Activated naive CD4-positive, alpha-beta T cell treated with anti-CD3 and anti-CD28 coated beads, Interleukin-2, amount 50 U/mL, for 72 hours (primary cell): ENCODE results near the gene JAZF1. TPM values are rescaled to one million over a fixed set of nuclear protein-coding genes. Genes with fewer than 3 reads are reported as not detected.

Experiments
- ATAC-seq, 2 donors: fragments of 150-1000 bp; cut with Tn5 transposase; 2 replicates each; pipeline ENCODE4 v1.10.0; 2021; ENCODE audit warnings: mild to moderate bottlenecking in 2 of 2, moderate library complexity in 2 of 2
- DNase-seq, 2 donors: peaks; one replicate each; pipeline ENCODE4 v3.0.0; 2021 to 2022; ENCODE audit warnings: low spot score in 2 of 2
- H3K27ac Mint-ChIP-seq, 2 donors: one replicate each; pipeline ENCODE4 v1.8.0; 2022; ENCODE audit warnings: mild to moderate bottlenecking in 2 of 2, mixed read lengths in 2 of 2
- H3K36me3 Mint-ChIP-seq, 2 donors: one replicate each; pipeline ENCODE4 v1.8.0; 2022; ENCODE audit warnings: mixed read lengths in 2 of 2
- H3K9me3 Mint-ChIP-seq, 2 donors: one replicate each; pipeline ENCODE4 v1.8.0; 2022; ENCODE audit warnings: mixed read lengths in 2 of 2
- total RNA-seq, 2 donors: library from RNA; stranded (reverse); gene quantifications; one replicate each; pipeline ENCODE4 v1.2.3, GENCODE V29; 2022

JAZF1 gene
- total RNA-seq, 2 donors from 2014 or later, result 3.3 to 3.4 TPM

DNA sequence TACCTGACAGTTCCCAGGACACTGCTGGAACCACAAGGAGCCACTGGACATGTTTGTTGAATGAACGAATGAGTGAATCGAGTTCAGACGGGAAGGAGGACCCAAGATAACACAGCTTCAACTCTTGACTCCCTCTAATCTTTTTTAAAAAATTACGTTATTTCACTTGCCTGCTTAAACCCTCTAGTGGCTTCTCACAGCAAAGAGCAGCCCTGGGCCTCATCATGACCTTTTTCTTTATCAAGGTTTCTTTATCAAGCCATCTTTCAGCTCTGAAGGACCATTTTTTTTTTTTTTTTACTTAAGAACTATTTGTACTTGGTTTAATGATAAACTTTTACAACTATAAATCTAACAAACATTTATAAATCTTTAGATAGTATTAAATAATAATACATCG, 330.1 kb downstream of the JAZF1 start:
- H3K36me3 Mint-ChIP-seq, result peaks cover 7 to 8% of the 10 kb centered on the region in 2 donors
- no peak overlapping the region for H3K27ac Mint-ChIP-seq
- H3K9me3 Mint-ChIP-seq, result peaks cover 0 to 8% of the 10 kb centered on the region in 2 donors
- DNase-seq (no peak), ATAC-seq (no peak)

GRCh38 chr7:27846388-27846787, 334.2 kb downstream of the JAZF1 start:
- DNase-seq (no peak), ATAC-seq (peak in 1 of 2 donors; percentile 75)
- no peaks in the 10 kb centered on the region for H3K36me3 Mint-ChIP-seq
- no peaks in the 10 kb centered on the region for H3K9me3 Mint-ChIP-seq
- no peak overlapping the region for H3K27ac Mint-ChIP-seq

- H3K9me3 Mint-ChIP-seq, result no peaks in the 10 kb centered on the region
- no peak overlapping the region for H3K27ac Mint-ChIP-seq
- no peak for ATAC-seq
- no peak for DNase-seq
- H3K36me3 Mint-ChIP-seq, result no peaks in the 10 kb centered on the region
Measured at GRCh38 chr7:27843584-27844305, 336.9 kb downstream of the JAZF1 start.

- H3K27ac Mint-ChIP-seq, result no peak overlapping the region
- H3K9me3 Mint-ChIP-seq, result no peaks in the 10 kb centered on the region
- H3K36me3 Mint-ChIP-seq, result no peaks in the 10 kb centered on the region
- ATAC-seq (no peak), DNase-seq (no peak)
Measured at GRCh38 chr7:27842851-27843250, 337.7 kb downstream of the JAZF1 start.

DNA sequence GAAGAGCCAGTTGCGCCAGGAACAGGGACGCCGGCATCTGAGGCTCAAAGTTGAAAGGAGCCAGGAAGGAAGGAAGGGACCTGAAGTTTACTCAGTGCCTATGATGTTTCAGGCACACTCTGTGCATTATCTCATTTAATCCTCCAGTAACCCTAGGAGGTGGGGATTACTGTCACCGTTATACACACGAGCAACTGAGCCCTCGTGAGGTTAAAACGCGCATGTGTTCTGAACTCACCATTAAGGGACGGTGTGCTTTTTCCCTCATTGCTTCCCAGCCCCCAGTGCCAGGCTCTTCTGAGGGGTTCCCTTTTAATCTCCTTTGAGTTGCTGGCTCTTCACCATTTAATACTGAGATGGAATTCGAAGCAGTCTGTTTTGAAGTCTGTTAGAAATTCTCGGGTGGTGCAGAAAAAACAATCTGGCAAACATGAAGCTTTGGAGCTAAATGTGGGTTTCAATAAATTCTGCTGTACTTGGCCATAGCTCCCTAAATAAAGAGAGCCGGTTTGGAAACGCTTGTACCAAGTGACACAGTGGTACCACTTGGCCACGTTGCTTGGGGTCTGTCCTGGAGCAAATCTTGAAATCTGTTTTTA, 338.4 kb downstream of the JAZF1 start:
- H3K36me3 Mint-ChIP-seq, result no peaks in the 10 kb centered on the region
- DNase-seq, result no peak
- H3K27ac Mint-ChIP-seq, result no peak overlapping the region
- ATAC-seq, result no peak
- H3K9me3 Mint-ChIP-seq, result no peaks in the 10 kb centered on the region

DNA sequence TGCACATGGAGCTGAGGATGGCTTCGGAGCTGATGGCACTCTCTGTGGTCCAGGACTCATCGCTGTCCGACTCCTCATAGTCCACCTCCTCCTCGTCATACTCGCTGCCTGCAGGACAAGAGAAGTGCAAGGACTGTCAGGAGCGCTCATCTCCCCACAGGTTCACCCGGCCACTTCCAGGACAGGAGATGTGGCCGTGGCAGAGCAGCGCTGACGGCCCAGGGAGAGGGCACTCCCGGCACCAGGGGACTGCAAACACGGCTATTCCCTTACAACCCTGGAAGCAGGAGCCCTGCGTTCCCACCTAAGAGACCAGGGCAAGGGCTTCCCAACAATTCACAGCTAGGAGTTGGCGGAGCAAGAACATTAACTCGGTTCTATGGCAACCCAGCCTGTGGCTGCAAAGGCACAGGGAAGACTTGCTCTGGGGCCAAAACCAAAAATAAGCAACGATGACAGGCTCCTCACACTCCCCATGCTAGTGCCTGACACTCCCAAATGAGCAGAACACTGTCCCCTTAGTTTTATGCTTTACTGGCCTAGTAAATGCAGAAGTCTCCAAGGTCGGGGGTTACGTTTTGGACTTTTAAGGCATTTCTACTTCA, 339.7 kb downstream of the JAZF1 start:
- H3K27ac Mint-ChIP-seq, result peak overlapping the region in 1 of 2 donors; percentile 60
- DNase-seq, result no peak
- ATAC-seq, result no peak

GRCh38 chr7:27840313-27840712, 340.3 kb downstream of the JAZF1 start:
- no peaks in the 10 kb centered on the region for H3K36me3 Mint-ChIP-seq
- no peaks in the 10 kb centered on the region for H3K9me3 Mint-ChIP-seq
- peak overlapping the region; percentile 60 to 72 for H3K27ac Mint-ChIP-seq
- ATAC-seq (peak; percentile 58 to 70), DNase-seq (no peak)

More for the DNA sequence above, 339.7 kb downstream of the JAZF1 start:
- no peaks in the 10 kb centered on the region for H3K36me3 Mint-ChIP-seq
- no peaks in the 10 kb centered on the region for H3K9me3 Mint-ChIP-seq

DNA sequence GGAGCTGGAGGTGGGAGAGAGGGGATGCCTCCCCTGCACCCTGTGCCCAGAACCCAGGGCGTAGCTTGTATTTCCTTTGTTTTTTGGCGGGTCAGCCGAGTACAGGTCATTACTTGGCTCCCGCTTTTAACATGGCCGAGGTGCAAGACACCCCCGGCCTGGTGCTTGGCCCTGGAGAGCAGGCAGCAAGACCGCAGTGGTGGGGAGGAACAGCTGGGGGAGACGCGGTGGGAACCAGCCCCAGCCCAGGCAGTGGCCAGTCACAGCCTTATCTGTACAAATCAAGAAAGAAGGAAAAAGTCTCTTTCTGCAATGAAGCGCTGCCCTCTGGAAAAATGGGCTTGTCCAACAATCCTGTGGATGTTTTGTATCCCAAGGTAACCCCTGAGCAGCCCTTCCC, 341.5 kb downstream of the JAZF1 start:
- DNase-seq (no peak), ATAC-seq (no peak)
- peaks cover 0 to 4% of the 10 kb centered on the region in 2 donors for H3K36me3 Mint-ChIP-seq
- H3K9me3 Mint-ChIP-seq, result no peaks in the 10 kb centered on the region
- H3K27ac Mint-ChIP-seq, result peak overlapping the region in 1 of 2 donors; percentile 44

DNA sequence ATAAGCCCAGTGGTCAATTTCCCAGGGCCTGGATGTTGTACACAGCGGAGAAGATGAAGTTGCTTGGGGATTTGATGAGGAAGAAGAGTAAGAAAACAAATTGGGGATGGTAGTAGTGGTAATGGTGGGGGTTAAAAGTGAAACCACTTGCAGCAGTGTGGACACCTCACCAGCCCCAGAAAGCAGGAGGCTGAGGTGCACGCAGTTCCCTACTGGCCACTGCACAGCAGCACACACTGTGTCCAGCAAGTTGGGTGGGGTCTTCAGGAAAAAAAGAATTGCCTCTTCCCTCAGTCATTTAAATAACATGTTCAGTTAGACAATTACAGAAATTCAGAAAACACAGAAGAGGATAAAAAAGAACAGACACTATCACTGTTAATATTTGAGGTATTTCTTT, 344.1 kb downstream of the JAZF1 start:
- no peak for DNase-seq
- Mint-ChIP-seq H3K27ac (peak overlapping the region in 1 of 2 donors; percentile 46), H3K36me3 (peaks cover 0 to 4% of the 10 kb centered on the region in 2 donors), H3K9me3 (no peaks in the 10 kb centered on the region)
- ATAC-seq, result no peak

DNA sequence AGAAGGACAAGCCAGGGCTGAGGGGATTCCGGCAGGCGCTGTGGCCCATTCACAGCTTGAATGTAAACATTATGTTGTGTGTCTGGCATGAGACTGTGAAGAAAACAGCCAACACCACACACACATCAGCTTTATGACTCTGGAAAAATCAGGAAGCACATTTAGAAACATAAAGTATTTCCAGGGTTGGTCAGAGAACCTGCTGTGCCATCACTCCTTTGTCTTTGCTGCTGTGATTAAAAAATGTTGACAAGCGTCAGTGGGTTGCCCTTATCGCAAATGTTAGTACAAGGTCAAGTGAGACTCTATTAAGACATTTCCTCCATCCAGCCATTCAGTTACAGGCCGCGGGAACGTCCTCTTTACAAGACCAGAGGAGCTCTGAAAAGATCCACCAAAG, 345.2 kb downstream of the JAZF1 start:
- ATAC-seq (no peak), DNase-seq (no peak)
- H3K36me3 Mint-ChIP-seq, result peaks cover 0 to 4% of the 10 kb centered on the region in 2 donors
- H3K9me3 Mint-ChIP-seq, result no peaks in the 10 kb centered on the region
- peak overlapping the region in 1 of 2 donors; percentile 7 for H3K27ac Mint-ChIP-seq

DNA sequence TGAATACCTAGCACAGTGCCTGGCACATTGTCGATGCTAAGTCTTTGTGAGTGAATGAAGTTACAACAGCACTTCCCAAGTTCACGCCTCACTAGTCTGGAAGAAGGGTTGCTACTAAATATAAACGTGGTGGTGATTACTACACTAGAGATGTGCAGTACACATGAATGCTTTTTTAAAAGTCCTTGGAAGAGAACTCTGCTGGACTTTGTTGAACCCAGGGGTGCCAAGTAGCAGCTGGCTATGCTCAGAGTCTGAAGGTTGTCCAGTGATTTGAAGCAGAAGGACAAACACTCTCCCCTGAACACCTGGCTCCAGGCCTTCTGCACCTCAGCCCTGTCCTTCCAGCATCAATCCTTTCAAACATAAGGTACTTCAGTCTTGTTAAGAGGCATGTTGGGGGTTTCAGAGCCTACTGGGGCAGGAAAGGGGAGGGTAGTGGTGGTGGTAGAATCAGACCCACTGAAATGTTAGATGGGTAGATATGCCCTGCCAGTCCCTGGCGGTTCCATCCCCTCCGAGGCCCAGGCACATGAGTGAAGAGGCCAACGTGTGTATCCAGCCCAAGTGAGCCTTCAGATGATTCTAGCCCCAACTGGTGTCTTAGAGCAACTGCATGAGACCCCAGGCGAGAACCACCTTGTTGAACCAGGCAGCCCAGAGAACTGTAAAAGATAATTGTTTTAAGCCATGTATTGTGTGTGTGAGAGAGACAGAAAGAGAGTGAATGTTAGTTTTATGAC, 346.2 kb downstream of the JAZF1 start:
- H3K36me3 Mint-ChIP-seq, result peaks cover 0 to 4% of the 10 kb centered on the region in 2 donors

GRCh38 chr7:27826357-27826756, 354.2 kb downstream of the JAZF1 start:
- H3K36me3 Mint-ChIP-seq, result no peaks in the 10 kb centered on the region
- no peak for ATAC-seq
- no peak for DNase-seq
- H3K27ac Mint-ChIP-seq, result peak overlapping the region in 1 of 2 donors; percentile 81
- H3K9me3 Mint-ChIP-seq, result no peaks in the 10 kb centered on the region

More for the DNA sequence above, 346.2 kb downstream of the JAZF1 start:
- no peaks in the 10 kb centered on the region for H3K9me3 Mint-ChIP-seq
- DNase-seq (no peak), ATAC-seq (peak in 1 of 2 donors; percentile 13)
- no peak overlapping the region for H3K27ac Mint-ChIP-seq

DNA sequence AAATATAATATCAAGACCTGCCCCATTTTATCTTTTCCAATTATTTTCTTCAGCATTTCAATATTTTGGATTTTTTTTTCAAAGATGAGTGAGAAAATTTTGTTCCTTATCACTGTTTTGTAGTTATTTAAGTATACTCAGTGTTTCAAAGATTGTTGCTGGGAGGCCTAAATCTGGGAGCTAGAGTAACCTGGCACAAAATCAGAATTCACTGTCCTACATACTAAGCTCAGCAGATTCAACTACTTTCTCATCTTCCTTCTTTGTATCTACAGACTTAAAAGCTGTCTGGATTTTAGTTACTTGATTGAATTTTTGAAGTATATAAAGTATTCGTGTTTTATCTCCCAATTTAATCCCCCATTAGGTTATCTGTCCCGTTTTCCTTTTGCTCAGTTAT, 354.7 kb downstream of the JAZF1 start:
- H3K27ac Mint-ChIP-seq, result peak overlapping the region in 1 of 2 donors; percentile 81
- H3K36me3 Mint-ChIP-seq, result no peaks in the 10 kb centered on the region
- H3K9me3 Mint-ChIP-seq, result no peaks in the 10 kb centered on the region
- no peak for ATAC-seq
- DNase-seq, result no peak

DNA sequence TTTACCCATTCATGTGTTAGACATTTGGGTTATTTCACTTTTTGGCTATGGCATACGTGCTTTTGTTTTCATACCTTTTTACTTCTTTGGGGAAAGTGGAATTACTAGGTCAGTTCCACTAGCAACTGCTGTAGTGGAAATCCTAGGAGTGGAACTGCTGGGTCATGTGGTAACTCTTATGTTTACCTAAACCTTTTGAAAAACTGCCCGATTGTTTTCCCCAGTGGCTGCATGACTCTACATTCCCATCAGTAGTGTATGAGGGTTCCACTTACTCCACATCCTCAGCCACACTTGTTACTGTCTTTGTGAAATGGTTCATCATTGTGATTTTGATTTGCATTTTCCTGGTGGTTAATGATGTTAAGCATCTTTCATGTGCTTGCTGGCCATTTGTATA, 358.4 kb downstream of the JAZF1 start:
- no peaks in the 10 kb centered on the region for H3K9me3 Mint-ChIP-seq
- H3K36me3 Mint-ChIP-seq, result peaks cover 0 to 8% of the 10 kb centered on the region in 2 donors
- no peak for DNase-seq
- no peak overlapping the region for H3K27ac Mint-ChIP-seq
- ATAC-seq, result no peak

DNA sequence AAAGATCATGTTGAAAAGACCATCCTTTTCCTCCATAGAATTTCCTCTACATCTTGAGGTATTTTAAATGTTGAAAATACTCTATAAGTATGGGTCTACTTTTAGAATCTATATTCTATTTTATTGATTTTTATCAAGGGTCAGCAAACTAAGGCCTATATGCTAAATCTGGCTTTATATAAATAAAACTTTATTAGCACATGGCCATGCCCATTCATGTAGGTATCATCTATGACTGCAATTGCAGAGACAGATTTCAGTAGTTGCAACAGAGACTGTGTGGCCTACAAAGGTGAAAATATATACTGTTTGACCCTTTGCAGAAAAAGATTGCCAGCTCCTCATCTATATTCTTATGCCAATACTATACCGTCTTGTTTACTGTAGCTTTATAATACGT, 367.9 kb downstream of the JAZF1 start:
- ATAC-seq (no peak), DNase-seq (no peak)
- Mint-ChIP-seq H3K9me3 (no peaks in the 10 kb centered on the region), H3K27ac (no peak overlapping the region), H3K36me3 (peaks cover 0 to 8% of the 10 kb centered on the region in 2 donors)

- peaks cover 0 to 8% of the 10 kb centered on the region in 2 donors for H3K36me3 Mint-ChIP-seq
- DNase-seq (no peak), ATAC-seq (no peak)
- H3K9me3 Mint-ChIP-seq, result no peaks in the 10 kb centered on the region
- no peak overlapping the region for H3K27ac Mint-ChIP-seq
Measured at GRCh38 chr7:27810186-27810585, 370.4 kb downstream of the JAZF1 start.

DNA sequence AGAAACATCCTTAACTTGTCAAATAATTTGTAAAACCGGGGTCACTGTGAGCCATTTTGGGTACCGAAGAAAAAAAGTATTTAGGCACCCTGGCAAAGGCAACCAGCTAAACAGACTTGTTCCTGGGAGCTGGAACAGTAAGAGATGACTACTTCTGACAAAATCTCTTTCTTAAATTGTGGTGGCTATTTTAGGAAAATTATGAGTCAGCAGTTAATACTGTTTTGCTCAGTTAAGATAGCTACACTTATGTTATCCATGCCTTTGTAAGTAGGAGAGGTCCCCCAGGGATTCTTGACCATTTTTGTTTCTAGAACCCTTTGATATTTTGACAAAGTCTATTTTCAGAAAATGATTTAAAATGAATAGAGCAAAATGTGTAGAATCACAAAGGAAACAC, 372.0 kb downstream of the JAZF1 start:
- Mint-ChIP-seq H3K9me3 (no peaks in the 10 kb centered on the region), H3K36me3 (no peaks in the 10 kb centered on the region), H3K27ac (no peak overlapping the region)
- ATAC-seq, result no peak
- DNase-seq, result no peak
